Measurements from ENCODE around the gene OR52L1. TPM values are rescaled to one million over a fixed set of nuclear protein-coding genes. Genes with fewer than 3 reads are reported as not detected.

OR52L1 gene
- total and polyA plus RNA-seq, 2 of the 8 experiments (the other 6 are each of a cell fraction or from before 2014, with no cell fraction given), result 0.24 TPM; not detected in 1

GRCh38 chr11:5967708-5968107 lies 19.1 kb downstream of the OR52L1 start (continued):
- TF ChIP-seq CTCF (IDR thresholded peaks at IDR 0.05; ENCODE audit: control extremely low read depth in 1 of 3, insufficient read depth in 1 of 3, low read depth in 1 of 3, low read length in 3 of 3) (no peak), HDAC6 (IDR thresholded peaks at IDR 0.05; ENCODE audit: low read depth, low read length) (no peak)

All from H1 (cell line).